Islet of Langerhans (tissue), 1 donor: ENCODE measurements around the gene NT5DC2.

ENCODE experiments used
- FAIRE-seq: peaks from one replicate; lab custom pipeline; 2011; peaks lifted over from hg19 to GRCh38; lab: Jason Lieb, UNC

The NT5DC2 gene

DNA sequence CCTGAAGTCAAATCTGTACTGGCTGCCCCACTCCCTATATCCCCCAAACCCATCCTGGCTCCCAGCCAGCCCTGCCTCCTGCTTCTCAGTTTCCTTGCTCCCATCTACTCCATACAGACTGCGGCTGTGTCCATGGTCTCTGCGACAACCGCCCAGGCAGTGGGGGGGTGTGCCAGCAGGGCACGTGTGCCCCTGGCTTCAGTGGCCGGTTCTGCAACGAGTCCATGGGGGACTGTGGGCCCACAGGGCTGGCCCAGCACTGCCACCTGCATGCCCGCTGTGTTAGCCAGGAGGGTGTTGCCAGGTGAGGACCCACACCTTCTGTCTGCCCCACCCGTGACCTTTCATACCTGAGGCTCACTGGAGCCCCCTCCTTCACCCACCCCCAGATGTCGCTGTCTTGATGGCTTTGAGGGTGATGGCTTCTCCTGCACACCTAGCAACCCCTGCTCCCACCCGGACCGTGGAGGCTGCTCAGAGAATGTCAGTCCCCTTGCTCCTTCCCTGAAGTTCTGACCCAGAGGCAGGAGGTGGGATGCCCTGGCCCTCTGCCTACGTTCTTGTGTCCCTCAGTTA is 23.8 kb downstream of the NT5DC2 start:
- FAIRE-seq: no peak

DNA sequence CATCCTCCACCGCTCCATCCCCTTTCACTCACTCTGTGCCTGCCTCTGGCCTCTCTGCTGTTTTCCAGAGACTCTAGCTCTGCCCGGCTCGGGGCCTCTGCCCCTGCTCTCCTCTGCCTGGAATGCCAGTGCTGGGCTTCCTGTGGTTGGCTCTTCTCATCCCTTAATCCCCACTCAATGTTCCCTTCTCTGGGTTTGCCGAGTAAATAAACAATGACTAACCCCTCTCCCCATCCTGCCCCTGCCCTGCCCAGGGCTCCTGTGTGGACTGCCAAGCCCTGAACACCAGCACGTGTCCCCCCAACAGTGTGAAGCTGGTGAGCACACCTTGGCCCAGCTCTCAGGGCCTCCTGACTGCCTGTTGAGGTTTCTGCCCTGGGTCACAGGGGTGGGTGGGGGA is 26.3 kb downstream of the NT5DC2 start:
- FAIRE-seq: no peak

GRCh38 chr3:52506266-52506966 is 27.2 kb downstream of the NT5DC2 start:
- FAIRE-seq: no peak

GRCh38 chr3:52504977-52505376 is 28.7 kb downstream of the NT5DC2 start:
- FAIRE-seq: no peak

DNA sequence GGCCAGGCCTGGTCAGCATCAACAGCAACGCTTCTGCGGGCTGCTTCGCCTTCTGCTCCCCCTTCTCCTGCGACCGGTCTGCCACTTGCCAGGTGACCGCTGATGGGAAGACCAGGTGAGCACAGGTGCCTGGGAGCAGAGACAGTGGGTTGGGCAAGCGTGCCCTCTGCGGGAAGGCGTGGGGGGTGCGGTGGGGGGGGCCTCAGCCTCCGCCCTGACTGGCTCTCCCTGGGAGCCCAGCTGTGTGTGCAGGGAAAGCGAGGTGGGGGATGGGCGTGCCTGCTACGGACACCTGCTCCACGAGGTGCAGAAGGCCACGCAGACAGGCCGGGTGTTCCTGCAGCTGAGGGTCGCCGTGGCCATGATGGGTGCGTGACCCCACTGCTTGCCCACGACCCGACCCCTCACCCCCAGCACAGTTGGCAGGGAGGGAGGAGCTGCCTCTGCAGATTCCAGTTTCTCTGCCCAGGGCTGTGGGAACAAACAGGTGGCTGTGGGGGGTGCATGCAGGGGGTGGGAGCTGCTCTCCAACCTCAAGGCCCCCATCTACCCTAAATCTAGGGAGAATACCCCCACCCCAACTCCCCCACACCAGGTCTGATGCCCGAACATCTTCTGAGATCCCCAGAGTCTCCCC is 29.8 kb downstream of the NT5DC2 start:
- FAIRE-seq: no peak

DNA sequence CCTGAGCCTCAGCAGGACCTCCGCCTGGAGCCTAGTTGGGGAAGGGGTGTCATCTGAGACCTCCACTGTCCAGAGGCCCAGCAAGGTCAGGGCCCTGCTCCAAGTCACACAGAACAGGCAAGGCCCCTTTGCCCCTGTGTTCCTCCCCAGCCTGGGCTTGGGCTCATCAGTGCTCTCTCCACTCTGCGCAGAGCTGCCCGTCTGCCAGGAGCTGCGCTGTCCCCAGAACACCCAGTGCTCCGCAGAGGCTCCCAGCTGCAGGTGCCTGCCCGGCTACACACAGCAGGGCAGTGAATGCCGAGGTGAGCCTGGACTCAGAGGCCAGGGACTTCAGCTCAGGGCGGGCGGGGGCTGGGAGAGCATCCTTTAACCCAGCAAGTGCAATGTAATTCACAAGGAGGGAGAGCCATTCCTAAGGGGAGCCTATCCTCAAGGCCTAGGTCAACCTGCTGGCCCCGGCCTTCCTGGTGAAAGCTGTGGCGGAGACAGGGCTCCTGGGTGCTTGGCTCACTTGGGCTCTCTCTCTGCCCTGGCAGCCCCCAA is 30.8 kb downstream of the NT5DC2 start:
- no peak for FAIRE-seq

- no peak for FAIRE-seq
These were observed 31.7 kb downstream of the NT5DC2 start for GRCh38 chr3:52502001-52502400.

- FAIRE-seq: no peak
These were observed 32.6 kb downstream of the NT5DC2 start for GRCh38 chr3:52501046-52501445.

- no peak for FAIRE-seq
These were observed 35.3 kb downstream of the NT5DC2 start for GRCh38 chr3:52498137-52499054.

DNA sequence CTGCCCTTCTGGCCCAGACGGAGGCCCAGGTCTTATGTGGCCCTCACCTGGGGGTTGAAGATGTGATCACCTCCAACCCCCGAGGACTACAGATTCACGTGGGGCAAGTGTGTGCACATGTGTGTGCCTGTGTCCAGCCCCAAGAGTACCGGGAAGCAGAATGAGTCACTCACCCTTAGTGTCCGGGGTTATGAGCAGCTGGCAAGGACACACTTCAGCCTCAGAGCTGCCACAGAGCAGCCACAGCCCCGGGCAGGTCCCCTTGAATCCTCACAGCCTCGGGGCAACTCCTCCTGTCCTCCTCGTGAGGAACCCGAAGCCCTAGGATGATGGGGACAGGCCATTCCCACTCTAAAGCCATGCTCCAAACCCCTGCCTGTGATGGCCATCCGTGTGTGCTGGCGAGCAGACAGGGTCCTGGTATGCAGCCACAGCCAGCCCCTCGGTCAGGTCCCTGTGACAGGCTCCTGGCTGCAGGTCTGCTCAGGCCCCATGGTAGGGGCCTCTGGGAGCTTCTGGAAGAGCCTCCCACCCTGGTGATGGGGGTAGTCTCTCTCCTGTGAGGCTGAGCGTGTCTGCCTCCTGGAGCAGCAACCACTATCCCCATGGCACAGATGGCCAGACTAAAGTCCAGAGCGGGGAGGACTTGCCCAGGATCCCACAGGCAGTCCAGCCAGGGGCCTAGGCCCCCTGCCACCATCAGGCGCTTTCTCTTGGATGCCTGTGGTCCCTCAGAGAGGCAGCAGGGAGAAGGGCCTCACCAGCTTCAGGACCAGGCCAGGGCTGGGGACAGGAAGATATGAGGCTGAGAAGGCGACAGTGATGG is 37.7 kb downstream of the NT5DC2 start:
- FAIRE-seq: no peak

DNA sequence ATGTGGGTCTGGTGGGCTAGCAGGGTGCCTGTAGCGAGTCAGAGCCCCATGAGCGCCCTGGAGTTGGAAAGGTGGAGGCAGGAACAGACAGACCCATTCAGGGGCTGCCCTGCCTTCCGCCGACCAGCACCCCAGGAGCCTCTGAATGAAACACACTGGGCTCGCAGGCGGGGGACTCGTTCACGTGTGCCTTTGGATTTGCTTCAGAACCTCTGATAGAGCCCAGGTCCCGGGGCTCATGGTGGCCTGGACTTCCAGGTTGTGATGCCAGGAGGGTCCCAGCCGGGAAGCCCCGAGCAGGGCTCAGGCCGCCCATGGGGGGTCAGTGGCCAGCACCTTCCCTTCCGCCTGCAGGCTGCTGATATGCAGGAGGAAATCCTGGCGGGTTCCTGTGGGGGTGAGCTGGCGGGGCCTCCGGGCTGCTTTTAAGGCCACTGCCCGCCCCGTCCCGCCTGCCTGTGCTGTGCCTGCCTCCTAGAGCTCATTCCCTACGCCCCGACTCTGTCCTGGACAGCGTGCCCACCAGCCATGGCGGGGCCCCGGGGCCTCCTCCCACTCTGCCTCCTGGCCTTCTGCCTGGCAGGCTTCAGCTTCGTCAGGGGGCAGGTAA is 38.7 kb downstream of the NT5DC2 start, which contains the start of gene STAB1:
Gene STAB1, plus strand, starts transcription at position 453 of the 610 bp plus-strand sequence. Its CDS starts 76 bp downstream, at position 529.
- no peak for FAIRE-seq

DNA sequence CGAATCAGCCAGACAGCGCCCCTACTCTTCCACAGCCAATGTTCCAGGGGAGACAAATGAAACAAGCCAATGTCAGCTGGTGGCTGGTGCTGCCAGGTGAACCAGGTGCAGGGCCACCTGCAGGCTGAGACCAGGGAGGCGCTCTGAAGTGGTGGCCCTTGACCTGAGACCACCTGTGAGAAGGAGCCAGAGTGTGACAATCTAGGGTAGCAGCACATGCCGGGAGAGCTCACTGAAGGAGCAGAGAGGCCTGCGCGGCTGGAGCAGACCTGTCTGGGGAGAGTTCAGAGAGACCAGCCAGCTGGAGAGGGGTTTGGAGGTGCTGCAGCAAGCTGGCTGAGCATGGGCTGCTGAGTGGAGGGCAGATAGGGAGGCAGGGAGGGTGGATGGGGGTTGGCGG is 39.2 kb downstream of the NT5DC2 start:
- FAIRE-seq: no peak

GRCh38 chr3:52493232-52494017 is 40.2 kb downstream of the NT5DC2 start:
- no peak for FAIRE-seq

DNA sequence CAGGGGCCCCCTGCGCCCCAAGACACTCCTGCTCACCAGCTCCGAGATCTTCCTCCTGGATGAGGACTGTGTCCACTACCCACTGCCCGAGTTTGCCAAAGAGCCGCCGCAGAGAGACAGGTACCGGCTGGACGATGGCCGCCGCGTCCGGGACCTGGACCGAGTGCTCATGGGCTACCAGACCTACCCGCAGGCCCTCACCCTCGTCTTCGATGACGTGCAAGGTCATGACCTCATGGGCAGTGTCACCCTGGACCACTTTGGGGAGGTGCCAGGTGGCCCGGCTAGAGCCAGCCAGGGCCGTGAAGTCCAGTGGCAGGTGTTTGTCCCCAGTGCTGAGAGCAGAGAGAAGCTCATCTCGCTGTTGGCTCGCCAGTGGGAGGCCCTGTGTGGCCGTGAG is 41.6 kb downstream of the NT5DC2 start:
- no peak for FAIRE-seq

DNA sequence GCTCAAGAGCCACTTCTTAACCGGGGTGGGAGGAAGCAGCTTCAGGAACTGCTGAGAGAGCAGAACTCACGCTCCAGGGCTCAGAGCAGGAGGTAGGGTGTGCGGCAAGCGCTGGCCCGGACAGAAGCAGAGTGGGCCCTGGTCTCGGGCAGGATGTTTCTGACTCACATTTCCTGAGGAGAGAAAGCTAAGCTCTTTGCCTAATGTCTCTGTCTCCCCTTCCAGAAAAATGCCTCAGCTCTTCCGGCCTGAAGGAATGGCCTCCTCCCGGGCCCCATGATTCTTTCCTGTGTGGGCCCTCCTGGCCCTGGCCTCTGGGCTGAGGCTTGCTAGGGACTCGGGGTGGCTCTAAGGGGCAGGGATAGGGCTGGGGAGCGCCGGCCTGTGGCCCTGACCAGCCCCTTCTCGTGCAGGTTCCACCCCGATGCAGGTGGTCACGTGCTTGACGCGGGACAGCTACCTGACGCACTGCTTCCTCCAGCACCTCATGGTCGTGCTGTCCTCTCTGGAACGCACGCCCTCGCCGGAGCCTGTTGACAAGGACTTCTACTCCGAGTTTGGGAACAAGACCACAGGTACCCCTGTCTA is 42.6 kb downstream of the NT5DC2 start:
- no peak for FAIRE-seq

- no peak for FAIRE-seq
These were observed 43.4 kb downstream of the NT5DC2 start for GRCh38 chr3:52490035-52490938.

GRCh38 chr3:52489453-52489852 is 44.2 kb downstream of the NT5DC2 start:
- no peak for FAIRE-seq

DNA sequence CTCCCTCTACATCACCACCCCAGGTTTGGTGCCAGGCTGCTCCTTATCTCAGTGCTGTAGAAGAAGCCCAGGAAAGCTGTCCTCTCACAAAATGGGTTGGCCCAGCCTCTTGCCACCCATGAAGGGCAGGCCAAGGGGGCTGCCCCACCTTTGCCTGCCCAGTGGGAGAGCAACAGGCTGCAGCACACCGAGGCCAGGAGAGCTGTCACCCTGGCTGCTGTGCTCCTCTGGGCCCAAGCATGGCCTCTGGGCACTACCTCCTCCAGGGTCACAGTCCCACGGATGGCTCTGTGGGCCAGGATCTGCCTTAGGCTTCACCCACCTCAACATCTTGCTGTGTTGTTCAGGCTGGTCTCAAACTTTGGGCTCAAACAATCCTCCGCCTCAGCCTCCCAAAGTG is 44.9 kb downstream of the NT5DC2 start:
- no peak for FAIRE-seq
